CD4-positive, CD25-positive, alpha-beta regulatory T cell (primary cell): Measurements from ENCODE around the gene HEXA. TPM values are rescaled to one million over a fixed set of nuclear protein-coding genes. Genes with fewer than 3 reads are reported as not detected.

Experiments used
- ATAC-seq, 2 donors: fragments of 150-1000 bp; cut with Tn5 transposase; one replicate each; pipeline ENCODE4 v1.10.0; 2021; ENCODE audit warnings: low read depth in 2 of 2, moderate number of reproducible peaks in 2 of 2, moderate library complexity in 1 of 2
- DNase-seq, 3 donors: peaks; one replicate each; pipeline versions ENCODE4 v3.0.0 to v3.0.0-alpha.2; 2012 to 2022; ENCODE audit warnings: mixed read lengths in 1 of 3
- H3K27ac ChIP-seq: one replicate; pipeline ENCODE4 v1.7.0; 2013; ENCODE audit warnings: mild to moderate bottlenecking, low read length; ENCODE audit not compliant: insufficient read depth, poor library complexity, severe bottlenecking
- H3K27me3 ChIP-seq: one replicate; pipeline ENCODE4 v1.7.0; 2013; ENCODE audit warnings: low read length; ENCODE audit not compliant: control insufficient read depth, insufficient read depth
- H3K36me3 ChIP-seq: one replicate; pipeline ENCODE4 v1.7.0; 2013; ENCODE audit warnings: mild to moderate bottlenecking, low read length, moderate library complexity; ENCODE audit not compliant: control insufficient read depth, insufficient read depth
- H3K4me1 ChIP-seq: 2 replicates; pipeline ENCODE4 v1.7.0; 2013; ENCODE audit warnings: mild to moderate bottlenecking, low read length; ENCODE audit not compliant: insufficient read depth, control insufficient read depth, poor library complexity, severe bottlenecking
- H3K4me3 ChIP-seq: one replicate; pipeline ENCODE4 v1.7.0; 2013; ENCODE audit warnings: low read depth, mild to moderate bottlenecking, low read length, moderate library complexity
- H3K9me3 ChIP-seq, 2 experiments: 1 replicate in 1 of 2; 2 replicates in 1 of 2; pipeline ENCODE4 v1.7.0; 2013; ENCODE audit warnings: low read length in 2 of 2, mild to moderate bottlenecking in 1 of 2, moderate library complexity in 1 of 2; ENCODE audit not compliant: control insufficient read depth in 2 of 2
- H3K27ac Mint-ChIP-seq, 3 donors: one replicate each; pipeline ENCODE4 v1.8.0; 2020 to 2022; ENCODE audit warnings: mild to moderate bottlenecking in 3 of 3, mixed read lengths in 3 of 3, moderate library complexity in 2 of 3
- H3K27me3 Mint-ChIP-seq: one replicate; pipeline ENCODE4 v1.8.0; 2022; ENCODE audit warnings: mild to moderate bottlenecking, mixed read lengths
- H3K36me3 Mint-ChIP-seq: one replicate; pipeline ENCODE4 v1.8.0; 2020; ENCODE audit warnings: mixed read lengths
- H3K4me1 Mint-ChIP-seq, 4 donors: one replicate each; pipeline ENCODE4 v1.8.0; 2020 to 2022; ENCODE audit warnings: mixed read lengths in 4 of 4, mild to moderate bottlenecking in 1 of 4
- H3K4me3 Mint-ChIP-seq, 4 donors: one replicate each; pipeline ENCODE4 v1.8.0; 2020 to 2022; ENCODE audit warnings: mild to moderate bottlenecking in 4 of 4, mixed read lengths in 4 of 4, moderate library complexity in 3 of 4
- H3K9me3 Mint-ChIP-seq, 7 donors: one replicate each; pipeline ENCODE4 v1.8.0; 2020 to 2022; ENCODE audit warnings: mixed read lengths in 7 of 7, mild to moderate bottlenecking in 3 of 7, moderate library complexity in 2 of 7
- polyA plus RNA-seq, 4 donors: library from polyadenylated mRNA; unstranded; fragments of 300-500 nt; fragmentation: Illumina TruSeq; gene quantifications; one replicate each; pipeline ENCODE4 v1.2.3, GENCODE V29; 2021
- total RNA-seq: library from RNA; stranded (reverse); gene quantifications from one replicate; pipeline ENCODE4 v1.2.3, GENCODE V29; 2022

HEXA gene
- total and polyA plus RNA-seq, 5 donors from 2014 or later: 81.9 to 97.4 (median 88.4) TPM

DNA sequence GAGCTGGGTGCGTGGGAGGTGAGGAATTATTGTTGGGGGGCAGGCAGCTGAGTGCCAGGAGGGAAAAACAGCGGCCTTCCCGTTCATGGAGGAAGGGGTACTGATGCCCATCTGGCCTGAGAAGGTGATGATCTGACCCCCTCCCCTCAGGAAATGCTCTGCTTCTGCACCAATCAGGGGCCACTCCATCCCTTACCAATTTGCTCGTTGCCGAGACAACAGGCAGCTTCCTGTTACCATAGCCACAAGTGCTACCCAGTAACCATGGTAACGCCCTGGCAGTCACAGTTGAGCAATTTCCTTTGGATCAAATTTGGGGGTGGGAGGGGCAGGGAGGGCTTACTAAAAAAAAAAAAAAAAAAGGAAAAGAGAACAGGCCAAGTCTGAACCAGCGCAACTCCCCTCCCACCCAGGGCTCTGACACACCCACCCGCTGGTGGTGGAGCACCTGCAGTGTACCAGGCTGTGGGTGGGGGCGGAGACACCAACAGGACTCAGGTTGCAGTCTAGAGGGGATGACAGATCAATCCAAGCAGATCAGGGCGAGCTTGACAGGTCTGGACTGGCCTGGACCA, 69.5 kb downstream of the HEXA start:
- Mint-ChIP-seq H3K9me3 (peaks cover 0 to 1% (median 0%) of the 10 kb centered on the region in 7 donors), H3K27me3 (peaks cover 4% of the 10 kb centered on the region), H3K4me3 (peak overlapping the region in 1 of 4 donors; percentile 7), H3K4me1 (peaks cover 0 to 9% (median 2%) of the 10 kb centered on the region in 4 donors), H3K36me3 (peaks cover 8% of the 10 kb centered on the region), H3K27ac (peak overlapping the region in 1 of 3 donors; percentile 49)
- H3K4me3 ChIP-seq: no peak overlapping the region
- peak; percentile 64 to 70 for ATAC-seq
- H3K27ac ChIP-seq: no peak overlapping the region
- peaks cover 4% of the 10 kb centered on the region for H3K4me1 ChIP-seq
- H3K27me3 ChIP-seq: no peaks in the 10 kb centered on the region
- peak; percentile 23 to 80 (median 65) for DNase-seq
- H3K9me3 ChIP-seq: no peaks in the 10 kb centered on the region
- H3K36me3 ChIP-seq: no peaks in the 10 kb centered on the region

DNA sequence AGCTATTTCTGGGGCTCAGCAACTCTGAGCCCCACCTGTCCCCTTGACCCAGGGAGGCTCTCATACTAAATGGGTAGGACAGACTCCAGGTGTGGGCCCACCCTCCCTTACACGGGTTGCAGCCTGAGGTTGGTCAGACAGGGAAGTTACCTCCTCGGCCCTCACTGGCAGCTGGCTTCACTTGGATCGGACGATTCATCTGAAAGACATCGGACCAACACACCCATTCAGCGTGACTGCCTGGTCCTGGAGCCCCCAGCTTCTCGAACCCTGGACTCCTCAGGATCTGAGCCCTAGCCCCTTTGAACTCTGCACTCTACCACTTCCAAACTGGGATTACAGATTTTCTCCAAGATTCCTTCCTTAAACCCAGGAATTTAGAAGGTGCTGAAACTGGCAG, 71.2 kb downstream of the HEXA start:
- ATAC-seq: no peak
- H3K27ac Mint-ChIP-seq: no peak overlapping the region
- DNase-seq: no peak
- H3K36me3 ChIP-seq: no peaks in the 10 kb centered on the region
- H3K4me3 ChIP-seq: no peak overlapping the region
- H3K36me3 Mint-ChIP-seq: peaks cover 8% of the 10 kb centered on the region
- no peaks in the 10 kb centered on the region for H3K9me3 ChIP-seq
- peaks cover 4% of the 10 kb centered on the region for H3K4me1 ChIP-seq
- peaks cover 0 to 1% (median 0%) of the 10 kb centered on the region in 7 donors for H3K9me3 Mint-ChIP-seq
- peaks cover 0 to 9% (median 2%) of the 10 kb centered on the region in 4 donors for H3K4me1 Mint-ChIP-seq
- no peak overlapping the region for H3K27ac ChIP-seq
- H3K27me3 Mint-ChIP-seq: peaks cover 4% of the 10 kb centered on the region
- no peak overlapping the region for H3K4me3 Mint-ChIP-seq
- no peaks in the 10 kb centered on the region for H3K27me3 ChIP-seq

DNA sequence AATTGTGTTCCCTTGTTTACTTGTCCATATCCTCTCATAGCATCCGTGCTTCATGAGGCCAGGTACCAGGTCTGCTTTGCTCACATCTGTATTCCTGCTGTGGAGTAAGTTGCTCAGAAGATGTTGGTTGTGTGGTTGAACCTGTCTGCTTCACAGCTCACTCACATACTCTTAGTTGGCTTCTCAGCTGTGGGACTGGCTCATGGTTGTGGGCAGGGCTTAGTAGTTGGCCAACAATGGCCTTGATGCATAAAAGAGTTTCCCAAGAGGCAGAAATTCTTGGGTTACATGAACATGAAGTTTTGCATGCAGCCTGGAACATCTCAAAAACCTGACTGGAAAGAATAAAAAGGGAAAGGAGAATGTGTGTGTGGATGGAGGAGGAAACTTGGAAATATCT, 72.9 kb downstream of the HEXA start:
- ATAC-seq: no peak
- no peaks in the 10 kb centered on the region for H3K27me3 ChIP-seq
- H3K27ac Mint-ChIP-seq: peak overlapping the region in 1 of 3 donors; percentile 56

More for the DNA sequence above, 72.9 kb downstream of the HEXA start:
- Histone ChIP-seq H3K4me1 (peaks cover 4% of the 10 kb centered on the region), H3K9me3 (no peaks in the 10 kb centered on the region), H3K27ac (no peak overlapping the region), H3K4me3 (no peak overlapping the region), H3K36me3 (no peaks in the 10 kb centered on the region)
- peaks cover 4% of the 10 kb centered on the region for H3K36me3 Mint-ChIP-seq
- H3K4me1 Mint-ChIP-seq: peaks cover 0 to 9% (median 2%) of the 10 kb centered on the region in 4 donors
- H3K9me3 Mint-ChIP-seq: no peaks in the 10 kb centered on the region
- no peak for DNase-seq
- no peak overlapping the region for H3K4me3 Mint-ChIP-seq
- peaks cover 4% of the 10 kb centered on the region for H3K27me3 Mint-ChIP-seq

Other genes starting within 250 kb of the HEXA start
- gene GRAMD2A, start 178.2 kb downstream of the HEXA start, total RNA-seq: not detected
- gene GRAMD2A, start 178.2 kb downstream of the HEXA start, polyA plus RNA-seq: not detected
- gene PKM, start 144.8 kb downstream of the HEXA start, total RNA-seq: 332 TPM
- 100 to 1,000 TPM; 380 to 510 (median 440) TPM for gene PKM, start 144.8 kb downstream of the HEXA start, polyA plus RNA-seq
- 101 TPM for gene PARP6, start 103.5 kb downstream of the HEXA start, total RNA-seq
- 10 to 100 TPM; 14.5 to 19.2 (median 16.0) TPM for gene PARP6, start 103.5 kb downstream of the HEXA start, polyA plus RNA-seq
- gene CELF6, start 55.9 kb downstream of the HEXA start, total RNA-seq: 1.7 TPM
- gene CELF6, start 55.9 kb downstream of the HEXA start, polyA plus RNA-seq: under 1 TPM in 1 of 4 donors, not detected in 3; 0.14 TPM
- gene TMEM202, start 22.3 kb upstream of the HEXA start, total RNA-seq: not detected
- not detected for gene TMEM202, start 22.3 kb upstream of the HEXA start, polyA plus RNA-seq
- gene ARIH1, start 98.3 kb upstream of the HEXA start, total RNA-seq: 242 TPM
- 10 to 100 TPM; 13.1 to 22.8 (median 14.7) TPM for gene ARIH1, start 98.3 kb upstream of the HEXA start, polyA plus RNA-seq